ENCODE data around the gene CCPG1.
A peak's percentile ranks its signal among the peaks of the same experiment; 100 is the strongest.
"Not testable (repeated sequence)": the region's sequence is repeated elsewhere in the genome, so short reads cannot be mapped to it uniquely, and the experiment has no call there.

Gene CCPG1, protein sequence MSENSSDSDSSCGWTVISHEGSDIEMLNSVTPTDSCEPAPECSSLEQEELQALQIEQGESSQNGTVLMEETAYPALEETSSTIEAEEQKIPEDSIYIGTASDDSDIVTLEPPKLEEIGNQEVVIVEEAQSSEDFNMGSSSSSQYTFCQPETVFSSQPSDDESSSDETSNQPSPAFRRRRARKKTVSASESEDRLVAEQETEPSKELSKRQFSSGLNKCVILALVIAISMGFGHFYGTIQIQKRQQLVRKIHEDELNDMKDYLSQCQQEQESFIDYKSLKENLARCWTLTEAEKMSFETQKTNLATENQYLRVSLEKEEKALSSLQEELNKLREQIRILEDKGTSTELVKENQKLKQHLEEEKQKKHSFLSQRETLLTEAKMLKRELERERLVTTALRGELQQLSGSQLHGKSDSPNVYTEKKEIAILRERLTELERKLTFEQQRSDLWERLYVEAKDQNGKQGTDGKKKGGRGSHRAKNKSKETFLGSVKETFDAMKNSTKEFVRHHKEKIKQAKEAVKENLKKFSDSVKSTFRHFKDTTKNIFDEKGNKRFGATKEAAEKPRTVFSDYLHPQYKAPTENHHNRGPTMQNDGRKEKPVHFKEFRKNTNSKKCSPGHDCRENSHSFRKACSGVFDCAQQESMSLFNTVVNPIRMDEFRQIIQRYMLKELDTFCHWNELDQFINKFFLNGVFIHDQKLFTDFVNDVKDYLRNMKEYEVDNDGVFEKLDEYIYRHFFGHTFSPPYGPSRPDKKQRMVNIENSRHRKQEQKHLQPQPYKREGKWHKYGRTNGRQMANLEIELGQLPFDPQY

GRCh38 chr15:55408012-55408928, at the start of gene CCPG1, which contains the start of gene PIERCE2:
Gene CCPG1, minus strand, starts transcription at chr15:55408359. Its CDS starts 18,935 bp downstream, at chr15:55389424.
Gene PIERCE2, plus strand, starts transcription at chr15:55408495. Its CDS starts 274 bp downstream, at chr15:55408769.
- peak; percentile 89 for DNase-seq

DNA sequence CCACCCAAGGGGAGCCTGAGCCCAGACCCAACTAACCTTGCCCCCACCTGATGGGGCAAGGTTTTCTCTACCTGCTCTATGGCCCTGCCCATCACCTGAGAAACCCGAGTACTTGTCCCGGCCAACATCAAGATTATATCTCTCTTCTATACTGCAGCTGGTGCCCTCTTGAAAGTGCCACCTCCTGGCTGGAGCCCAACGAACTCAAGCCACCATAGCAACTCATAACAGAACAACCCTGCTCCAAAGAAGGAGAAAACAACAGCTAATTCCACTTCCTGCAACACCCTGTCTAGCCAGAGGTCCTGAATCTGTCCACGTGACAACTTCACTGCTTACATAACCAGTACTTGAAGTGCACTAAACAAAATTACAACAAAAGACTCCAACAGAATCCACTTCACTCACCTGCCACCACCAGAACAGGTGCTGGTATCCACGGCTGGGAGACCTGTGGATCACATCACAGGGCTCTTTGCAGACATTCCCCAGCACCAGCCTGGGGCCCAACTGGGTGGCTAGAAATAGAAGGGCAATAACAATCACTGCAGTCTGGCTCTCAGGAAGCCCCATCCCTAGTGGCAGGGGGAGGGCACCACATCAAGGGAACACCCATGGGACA, 49.4 kb upstream of the CCPG1 start:
- no peak for DNase-seq

DNA sequence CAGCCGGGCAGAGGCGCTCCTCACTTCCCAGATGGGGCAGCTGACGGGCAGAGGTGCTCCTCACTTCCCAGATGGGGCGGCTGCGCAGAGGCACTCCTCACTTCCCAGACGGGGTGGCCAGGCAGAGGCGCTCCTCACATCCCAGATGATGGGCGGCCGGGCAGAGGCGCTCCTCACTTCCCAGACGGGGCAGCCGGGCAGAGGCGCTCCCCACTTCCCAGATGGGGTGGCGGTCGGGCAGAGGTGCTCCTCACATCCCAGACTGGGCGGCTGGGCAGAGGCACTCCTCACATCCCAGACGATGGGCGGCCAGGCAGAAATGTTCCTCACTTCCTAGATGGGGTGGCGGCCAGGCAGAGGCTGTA, 38.9 kb upstream of the CCPG1 start:
- DNase-seq = not testable (repeated sequence)

DNA sequence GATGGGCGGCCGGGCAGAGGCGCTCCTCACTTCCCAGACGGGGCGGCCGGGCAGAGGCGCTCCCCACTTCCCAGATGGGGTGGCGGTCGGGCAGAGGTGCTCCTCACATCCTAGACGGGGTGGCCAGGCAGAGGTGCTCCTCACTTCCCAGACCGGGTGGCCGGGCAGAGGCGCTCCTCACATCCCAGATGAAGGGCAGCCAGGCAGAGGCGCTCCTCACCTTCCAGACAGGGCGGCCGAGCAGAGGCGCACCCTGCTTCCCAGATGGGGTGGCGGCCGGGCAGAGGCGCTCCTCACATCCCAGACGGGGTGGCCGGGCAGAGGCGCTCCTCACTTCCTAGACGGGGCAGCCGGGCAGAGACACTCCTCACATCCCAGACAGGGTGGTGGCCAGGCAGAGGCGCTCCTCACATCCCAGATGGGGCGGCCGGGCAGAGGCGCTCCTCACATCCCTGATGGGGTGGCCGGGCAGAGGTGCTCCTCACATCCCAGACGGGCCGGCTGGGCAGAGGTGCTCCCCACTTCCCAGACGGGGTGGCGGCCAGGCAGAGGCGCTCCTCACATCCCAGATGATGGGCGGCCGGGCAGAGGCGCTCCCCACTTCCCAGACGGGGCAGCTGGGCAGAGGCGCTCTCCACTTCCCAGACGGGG, 38.3 kb upstream of the CCPG1 start:
- DNase-seq = not testable (repeated sequence)

DNA sequence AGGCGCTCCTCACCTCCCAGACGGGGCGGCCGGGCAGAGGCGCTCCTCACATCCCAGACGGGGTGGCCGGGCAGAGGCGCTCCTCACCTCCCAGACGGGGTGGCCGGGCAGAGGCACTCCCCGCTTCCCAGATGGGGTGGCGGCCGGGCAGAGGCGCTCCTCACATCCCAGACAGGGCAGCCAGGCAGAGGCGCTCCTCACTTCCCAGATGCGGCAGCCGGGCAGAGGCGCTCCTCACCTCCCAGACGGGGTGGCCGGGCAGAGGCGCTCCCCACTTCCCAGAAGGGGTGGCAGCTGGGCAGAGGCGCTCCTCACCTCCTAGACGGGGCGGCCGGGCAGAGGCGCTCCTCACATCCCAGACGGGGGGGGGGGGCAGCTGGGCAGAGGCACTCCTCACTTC, 37.8 kb upstream of the CCPG1 start:
- DNase-seq = not testable (repeated sequence)

DNA sequence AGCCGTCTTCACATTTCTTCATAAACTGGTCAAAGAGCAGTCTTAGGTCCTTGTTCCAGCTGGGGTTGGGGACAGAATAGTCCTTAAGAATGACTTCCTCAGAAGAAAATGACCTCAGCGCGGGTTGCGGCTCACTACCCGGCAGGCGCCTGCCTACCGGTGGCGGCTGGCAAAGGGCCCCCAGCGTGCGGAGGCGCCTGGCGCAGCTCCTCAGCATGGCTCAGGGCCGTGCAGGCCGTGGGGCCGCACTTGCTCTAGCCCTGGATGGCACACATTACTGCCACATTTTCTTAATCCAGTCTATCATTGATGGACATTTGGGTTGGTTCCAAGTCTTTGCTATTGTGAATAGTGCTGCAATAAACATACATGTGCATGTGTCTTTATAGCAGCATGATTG, 35.0 kb upstream of the CCPG1 start:
- DNase-seq = not testable (repeated sequence)

DNA sequence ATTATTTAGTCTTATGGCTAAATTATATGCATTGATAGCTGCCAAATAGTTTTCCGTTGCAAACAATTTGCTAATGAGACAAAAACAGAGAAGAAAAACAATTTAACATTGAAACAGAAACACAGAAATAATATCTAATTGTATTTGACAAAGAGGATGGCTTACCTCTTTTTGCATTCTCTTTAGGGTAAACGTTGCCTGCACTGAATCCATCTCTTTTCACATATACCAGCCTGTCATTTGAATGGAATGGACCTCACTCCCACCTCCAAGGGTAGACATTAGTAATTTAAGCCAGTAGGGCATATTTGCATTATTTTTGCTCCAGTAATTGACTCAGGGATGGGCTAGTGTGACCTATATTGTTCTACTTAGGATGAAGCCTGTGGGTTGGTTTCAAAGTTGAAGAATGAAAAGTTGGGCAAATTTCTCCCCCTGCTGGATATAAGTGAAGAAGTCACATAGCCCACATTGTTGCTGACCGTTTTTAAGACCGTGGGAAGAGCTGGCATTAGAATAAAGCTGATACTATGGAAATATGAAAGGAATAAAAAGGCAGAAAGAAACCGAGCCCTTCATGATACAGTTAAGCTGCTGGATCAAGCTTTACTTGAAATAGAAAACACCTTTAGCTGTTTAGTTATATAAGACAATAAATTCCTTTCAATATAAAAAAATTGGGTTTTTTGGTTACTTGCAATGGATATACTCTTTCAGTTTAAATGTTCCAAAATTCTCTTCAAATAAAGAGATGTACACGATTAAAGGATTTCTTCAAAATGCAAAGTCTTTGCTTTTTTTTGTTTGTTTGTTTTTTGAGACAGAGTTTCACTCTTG, 27.0 kb upstream of the CCPG1 start:
- DNase-seq = no peak

- DNase-seq = no peak
Measured at GRCh38 chr15:55422089-55422488, 13.9 kb upstream of the CCPG1 start.

DNA sequence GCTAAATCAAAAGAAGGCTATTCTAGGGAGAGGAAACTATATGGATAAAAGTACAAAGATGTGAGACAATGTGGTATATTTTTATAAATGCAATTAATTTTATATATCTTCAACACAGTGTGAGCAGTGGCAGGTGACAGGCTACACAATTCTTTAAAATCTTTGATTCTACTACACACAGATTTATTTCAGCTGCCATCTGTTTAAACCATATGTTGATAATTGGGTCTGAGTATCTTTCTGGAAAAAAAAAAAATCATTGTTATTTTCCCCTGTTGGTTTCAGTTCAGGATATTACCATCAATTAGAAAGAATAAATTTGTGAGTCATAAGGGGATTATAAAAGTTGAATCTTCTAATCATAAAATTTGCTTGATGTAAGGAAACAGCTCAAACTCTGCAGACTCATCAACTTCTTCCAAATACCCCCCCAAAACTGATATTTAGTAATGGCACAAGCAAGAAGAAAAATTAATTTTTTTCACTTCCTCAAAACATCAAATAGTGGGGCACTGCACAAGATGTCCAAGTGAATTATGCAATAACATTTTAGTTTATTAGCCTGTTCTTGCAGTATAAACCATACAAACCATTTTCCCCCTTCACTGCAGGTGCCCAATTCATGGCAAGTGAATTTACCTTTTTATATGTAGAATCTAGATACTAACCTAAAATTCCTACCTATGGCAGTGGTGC, 12.2 kb upstream of the CCPG1 start:
- no peak for DNase-seq

DNA sequence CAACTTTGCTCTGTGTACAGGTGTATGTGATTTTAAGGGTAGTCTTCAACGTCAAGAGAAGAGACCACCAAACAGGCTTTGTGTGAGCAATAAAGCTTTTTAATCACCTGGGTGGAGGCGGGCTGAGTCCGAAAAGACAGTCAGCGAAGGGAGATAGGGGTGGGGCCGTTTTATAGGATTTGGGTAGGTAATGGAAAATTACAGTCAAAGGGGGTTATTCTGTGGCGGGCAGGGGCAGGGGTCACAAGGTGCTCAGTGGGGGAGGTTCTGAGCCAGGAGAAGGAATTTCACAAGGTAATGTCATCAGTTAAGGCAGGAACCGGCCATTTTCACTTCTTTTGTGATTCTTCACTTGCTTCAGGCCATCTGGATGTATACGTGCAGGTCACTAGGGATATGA, 9.5 kb upstream of the CCPG1 start:
- not testable (repeated sequence) for DNase-seq

DNA sequence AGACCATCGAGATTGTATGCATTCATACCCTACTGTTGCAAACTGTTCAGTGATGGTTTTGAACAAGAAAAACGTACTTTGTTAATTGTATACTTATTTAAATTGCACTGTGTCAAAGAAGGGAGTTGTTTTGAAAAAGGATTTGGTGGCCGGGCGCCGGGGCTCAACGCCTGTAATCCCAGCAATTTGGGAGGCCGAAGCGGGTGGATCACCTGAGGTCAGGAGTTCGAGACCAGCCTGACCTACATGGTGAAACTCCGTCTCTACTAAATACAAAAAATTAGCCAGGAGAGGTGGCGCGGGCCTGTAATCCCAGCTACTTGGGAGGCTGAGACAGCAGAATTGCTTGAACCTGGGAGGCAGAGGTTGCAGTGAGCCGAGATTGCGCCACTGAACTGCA, 817 bp upstream of the CCPG1 start:
- not testable (repeated sequence) for DNase-seq

- no peak for DNase-seq
Measured at GRCh38 chr15:55407498-55408011, 604 bp downstream of the CCPG1 start.

GRCh38 chr15:55403531-55403930, 4.6 kb downstream of the CCPG1 start:
- DNase-seq = no peak

- no peak for DNase-seq
Measured at GRCh38 chr15:55402707-55403106, 5.5 kb downstream of the CCPG1 start.

DNA sequence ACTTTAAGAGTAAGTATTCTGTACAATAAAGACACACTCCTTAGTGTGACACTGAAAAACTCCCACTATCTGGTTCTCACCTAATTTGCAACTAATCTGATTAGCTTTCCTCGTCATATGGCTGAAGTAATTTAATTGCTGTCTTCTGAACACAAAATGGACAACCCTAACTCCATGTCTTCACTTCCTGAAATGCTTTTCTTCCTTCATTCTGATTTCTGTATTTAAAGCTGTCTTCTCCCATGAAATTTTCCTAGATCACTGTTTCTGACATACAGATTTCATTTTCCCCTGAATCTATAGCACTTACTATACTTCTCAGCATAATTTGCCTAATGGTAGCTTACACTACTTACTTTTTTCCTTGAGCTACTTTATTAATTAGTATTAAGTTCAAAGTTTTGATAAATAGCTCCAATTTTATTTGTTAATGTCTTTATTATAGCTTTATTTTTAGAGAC, 6.3 kb downstream of the CCPG1 start:
- DNase-seq = no peak

DNA sequence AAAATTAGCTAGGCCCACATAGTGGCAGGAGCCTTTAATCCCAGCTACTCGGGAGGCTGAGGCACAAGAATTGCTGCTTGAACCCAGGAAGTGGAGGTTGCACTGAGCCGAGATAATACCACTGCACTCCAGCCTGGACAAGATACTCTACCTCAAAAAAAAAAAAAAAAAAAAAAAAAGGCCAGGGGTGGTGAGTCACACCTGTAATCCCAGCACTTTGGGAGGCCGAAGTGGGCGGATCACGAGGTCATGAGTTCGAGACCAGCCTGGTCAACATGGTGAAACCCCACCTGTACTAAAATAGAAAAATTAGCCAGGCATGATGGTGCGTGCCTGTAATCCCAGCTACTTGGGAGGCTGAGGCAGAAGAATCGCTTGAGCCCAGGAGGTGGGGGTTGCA, 8.1 kb downstream of the CCPG1 start:
- DNase-seq = not testable (repeated sequence)

GRCh38 chr15:55398243-55398642, 9.9 kb downstream of the CCPG1 start:
- DNase-seq = no peak

DNA sequence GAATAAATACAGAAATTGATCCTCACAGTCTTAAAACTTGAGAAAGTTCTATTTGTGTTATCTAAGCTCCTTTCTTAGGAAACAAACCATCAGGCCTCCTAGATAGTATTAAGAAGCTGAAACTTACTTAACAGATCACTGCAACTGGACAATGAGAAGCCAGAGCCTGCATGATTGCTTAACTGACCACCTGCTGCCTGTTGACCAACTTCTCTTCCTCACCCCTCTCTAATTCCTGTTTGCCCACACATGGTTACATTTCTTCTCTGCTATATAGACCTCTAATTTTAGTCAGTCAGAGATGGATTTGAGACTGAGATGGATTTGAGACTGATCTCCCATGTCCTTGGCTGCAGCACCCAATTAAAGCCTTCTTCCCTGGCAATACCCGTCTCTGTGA, 13.5 kb downstream of the CCPG1 start:
- no peak for DNase-seq

DNA sequence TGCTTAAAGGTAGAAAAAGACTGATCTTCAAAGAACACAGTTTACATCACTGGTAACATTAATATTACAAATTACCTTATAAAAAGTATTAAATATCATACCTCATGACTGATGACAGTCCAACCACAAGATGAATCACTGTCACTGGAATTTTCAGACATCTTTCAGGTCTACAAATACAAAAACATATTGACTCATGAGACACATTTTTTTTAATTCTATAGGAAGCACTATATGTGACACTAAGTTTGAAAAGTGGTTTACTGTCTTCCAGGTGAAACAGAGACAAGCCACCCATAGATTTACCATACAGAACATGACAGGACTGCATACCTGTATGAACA, 18.9 kb downstream of the CCPG1 start:
- DNase-seq = no peak

DNA sequence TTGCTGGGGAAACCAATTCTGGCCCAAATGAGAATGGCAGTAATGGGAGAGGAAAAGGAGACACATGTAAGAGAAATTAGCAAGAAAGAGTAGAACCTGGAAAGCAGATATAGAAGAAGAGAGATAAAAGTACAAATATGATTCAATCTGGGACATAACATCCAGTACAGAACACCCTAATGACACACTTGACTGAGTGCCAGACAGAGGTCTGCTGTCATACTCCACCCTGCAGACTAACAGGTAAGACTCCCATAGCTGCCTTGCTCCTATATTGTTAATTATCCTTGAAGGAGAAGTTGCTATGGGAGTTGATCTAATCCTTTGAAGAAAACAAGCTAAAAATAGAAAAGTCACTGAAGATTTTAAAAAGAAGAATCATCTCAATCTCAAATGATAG, 21.1 kb downstream of the CCPG1 start:
- no peak for DNase-seq
